H1 (cell line): Measurements from ENCODE around the gene ZNRF2. TPM values are rescaled to one million over a fixed set of nuclear protein-coding genes. Genes with fewer than 3 reads are reported as not detected.
A peak's percentile ranks its signal among the peaks of the same experiment; 100 is the strongest.

Experiments
- CTCF ChIA-PET: fragments of 300-600 bp; sonication (Branson Sonifier 250); formaldehyde crosslinking; loops from one replicate; lab custom pipeline; 2021; ENCODE audit not compliant: partially characterized antibody; lab: Charles Lee
- POLR2A ChIA-PET: fragments of 300-600 bp; sonication (Branson Sonifier 250); formaldehyde crosslinking; loops from one replicate; lab custom pipeline; 2021; ENCODE audit warnings: inconsistent platforms; ENCODE audit not compliant: partially characterized antibody; lab: Charles Lee
- DNase-seq, 2 experiments: peaks; one replicate each; pipeline versions ENCODE4 v3.0.0 to v3.0.0-alpha.2; 2010 to 2022; ENCODE audit warnings: low spot score in 2 of 2, low read depth in 1 of 2, mixed read lengths in 1 of 2
- FAIRE-seq: peaks from 2 replicates; lab custom pipeline; 2011; peaks lifted over from hg19 to GRCh38; lab: Jason Lieb, UNC
- H2AFZ ChIP-seq: 2 replicates; pipeline ENCODE4 v1.8.1; 2012; ENCODE audit warnings: low read length, inconsistent platforms
- H2AK5ac ChIP-seq: 2 replicates; pipeline ENCODE4 v1.6.1; 2013; ENCODE audit warnings: low read depth, low read length
- H2BK120ac ChIP-seq: replicated peaks from 2 replicates; pipeline ENCODE3; 2013; ENCODE audit warnings: low read depth, low read length, inconsistent platforms
- H2BK12ac ChIP-seq: 2 replicates; pipeline ENCODE4 v1.6.1; 2013; ENCODE audit warnings: low read depth, low read length
- H2BK15ac ChIP-seq: 2 replicates; pipeline ENCODE4 v1.6.1; 2013; ENCODE audit warnings: low read length
- H2BK20ac ChIP-seq: 2 replicates; pipeline ENCODE4 v1.6.1; 2013; ENCODE audit warnings: low read length
- H2BK5ac ChIP-seq: 2 replicates; pipeline ENCODE4 v1.6.1; 2013; ENCODE audit warnings: low read depth, low read length
- H3K14ac ChIP-seq: 2 replicates; pipeline ENCODE4 v1.6.1; 2013; ENCODE audit warnings: inconsistent platforms; ENCODE audit not compliant: insufficient read length
- H3K18ac ChIP-seq: 2 replicates; pipeline ENCODE4 v1.6.1; 2013; ENCODE audit warnings: low read length; ENCODE audit errors: extremely low read depth
- H3K23ac ChIP-seq: 2 replicates; pipeline ENCODE4 v1.6.1; 2013; ENCODE audit warnings: inconsistent platforms; ENCODE audit not compliant: insufficient read length
- H3K23me2 ChIP-seq: 2 replicates; pipeline ENCODE4 v1.6.1; 2013; ENCODE audit warnings: low read depth, low read length
- H3K27ac ChIP-seq: 2 replicates; pipeline ENCODE4 v1.6.1; 2011; ENCODE audit warnings: low read depth, low read length, inconsistent platforms
- H3K27me3 ChIP-seq, 4 experiments: replicated peaks in 1 of 4; 1 replicate in 1 of 4; 2 replicates in 3 of 4; pipeline versions ENCODE4 v1.6.1 to v1.8.1; 2011 to 2013; ENCODE audit warnings: low read length in 3 of 4, mild to moderate bottlenecking in 3 of 4, inconsistent platforms in 2 of 4, mixed read lengths in 2 of 4, moderate library complexity in 1 of 4; ENCODE audit not compliant: control insufficient read depth in 3 of 4, insufficient read depth in 3 of 4; ENCODE audit errors: extremely low read depth in 1 of 4
- H3K36me3 ChIP-seq, 4 experiments: 2 replicates each; pipeline versions ENCODE4 v1.6.1 to v1.8.1; 2011 to 2013; ENCODE audit warnings: mild to moderate bottlenecking in 4 of 4, low read length in 3 of 4, moderate library complexity in 2 of 4, control low read depth in 1 of 4, inconsistent platforms in 1 of 4; ENCODE audit not compliant: insufficient read depth in 4 of 4, control insufficient read depth in 2 of 4
- H3K4ac ChIP-seq: replicated peaks from 2 replicates; pipeline ENCODE3; 2013; ENCODE audit warnings: low read length, low read depth, mixed read lengths, inconsistent platforms; ENCODE audit not compliant: insufficient read length
- H3K4me1 ChIP-seq, 4 experiments: replicated peaks in 1 of 4; 1 replicate in 1 of 4; 2 replicates in 3 of 4; pipeline versions ENCODE4 v1.6.1 to v1.8.1; 2011 to 2013; ENCODE audit warnings: low read length in 3 of 4, inconsistent platforms in 2 of 4, mixed read lengths in 1 of 4; ENCODE audit not compliant: insufficient read depth in 4 of 4, control insufficient read depth in 3 of 4
- H3K4me2 ChIP-seq, 2 experiments: 2 replicates each; pipeline versions ENCODE4 v1.6.1 to v1.8.1; 2011 to 2013; ENCODE audit warnings: low read depth in 2 of 2, low read length in 2 of 2, control low read depth in 1 of 2, inconsistent platforms in 1 of 2, mild to moderate bottlenecking in 1 of 2; ENCODE audit not compliant: insufficient read depth in 1 of 2
- H3K4me3 ChIP-seq, 4 experiments: fragments of 200-600, 300-600 bp in 1 of 4; sonication (generic), shearing (Covaris generic), sonication (Bioruptor Twin) in 1 of 4; 2 replicates each; pipeline versions ENCODE4 v1.5.1 to v1.8.1; 2011 to 2016; ENCODE audit warnings: low read length in 4 of 4, low read depth in 3 of 4, control low read depth in 2 of 4, inconsistent platforms in 2 of 4, mild to moderate bottlenecking in 2 of 4, mixed read lengths in 1 of 4, moderate library complexity in 1 of 4; ENCODE audit not compliant: insufficient read depth in 2 of 4; ENCODE audit errors: extremely low read depth in 1 of 4
- H3K56ac ChIP-seq: replicated peaks from 2 replicates; pipeline ENCODE3; 2013; ENCODE audit warnings: low read depth, mild to moderate bottlenecking, mixed read lengths, low read length, inconsistent platforms; ENCODE audit not compliant: insufficient read length
- H3K79me1 ChIP-seq: 2 replicates; pipeline ENCODE4 v1.6.1; 2013; ENCODE audit warnings: low read depth, low read length, control low read depth
- H3K79me2 ChIP-seq, 2 experiments: 2 replicates each; pipeline versions ENCODE4 v1.6.1 to v1.8.1; 2012 to 2013; ENCODE audit warnings: low read length in 2 of 2, mild to moderate bottlenecking in 2 of 2, inconsistent platforms in 1 of 2; ENCODE audit not compliant: insufficient read depth in 2 of 2, control insufficient read depth in 1 of 2
- H3K9ac ChIP-seq, 4 experiments: replicated peaks in 1 of 4; 1 replicate in 1 of 4; 2 replicates in 3 of 4; pipeline versions ENCODE4 v1.6.1 to v1.8.1; 2011 to 2013; ENCODE audit warnings: low read depth in 3 of 4, low read length in 3 of 4, control low read depth in 2 of 4, mild to moderate bottlenecking in 2 of 4, moderate library complexity in 2 of 4, inconsistent platforms in 1 of 4; ENCODE audit errors: extremely low read depth in 1 of 4
- H3K9me3 ChIP-seq, 2 experiments: 2 replicates each; pipeline versions ENCODE4 v1.6.1 to v1.8.1; 2012 to 2013; ENCODE audit warnings: mild to moderate bottlenecking in 2 of 2, moderate library complexity in 2 of 2, control low read depth in 1 of 2, inconsistent platforms in 1 of 2, low read depth in 1 of 2, low read length in 1 of 2, mixed read lengths in 1 of 2; ENCODE audit not compliant: insufficient read depth in 2 of 2
- H4K20me1 ChIP-seq, 2 experiments: replicated peaks in 1 of 2; 2 replicates each; pipeline versions ENCODE3 to v1.8.1; 2011 to 2013; ENCODE audit warnings: inconsistent platforms in 2 of 2, low read length in 2 of 2, mild to moderate bottlenecking in 1 of 2; ENCODE audit not compliant: insufficient read depth in 2 of 2, control insufficient read depth in 1 of 2
- H4K5ac ChIP-seq: 2 replicates; pipeline ENCODE4 v1.6.1; 2013; ENCODE audit warnings: low read length, low read depth, mixed read lengths, inconsistent platforms; ENCODE audit not compliant: insufficient read length
- H4K8ac ChIP-seq: 2 replicates; pipeline ENCODE4 v1.8.0; 2013; ENCODE audit warnings: mild to moderate bottlenecking, moderate library complexity, low read length, inconsistent platforms; ENCODE audit not compliant: insufficient read depth; ENCODE audit errors: extremely low read depth
- H4K91ac ChIP-seq: replicated peaks from 2 replicates; pipeline ENCODE3; 2013; ENCODE audit warnings: low read length, mixed read lengths, inconsistent platforms; ENCODE audit not compliant: insufficient read length
- ASH2L ChIP-seq: fragments of 200-600, 300-600 bp; sonication (generic); IDR thresholded peaks from one replicate; pipeline ENCODE4 v1.7.1; 2017; ENCODE audit warnings: low read length
- BACH1 ChIP-seq: IDR thresholded peaks from 2 replicates; pipeline ENCODE4 v1.6.1; 2012; ENCODE audit warnings: low read length, improper control_type of control experiment
- POLR2A ChIP-seq, 2 experiments: IDR thresholded peaks; 1 replicate in 1 of 2; 2 replicates in 1 of 2; pipeline ENCODE4 v1.6.1; 2011; ENCODE audit warnings: low read depth in 2 of 2, low read length in 2 of 2, mild to moderate bottlenecking in 2 of 2; ENCODE audit errors: control extremely low read depth in 1 of 2
- POLR2AphosphoS5 ChIP-seq: IDR thresholded peaks from 2 replicates; pipeline ENCODE4 v1.6.1; 2011; ENCODE audit warnings: low read depth, low read length
- SIX5 ChIP-seq: IDR thresholded peaks from 2 replicates; pipeline ENCODE4 v1.6.1; 2011; ENCODE audit warnings: mild to moderate bottlenecking, low read depth, low read length
- SP2 ChIP-seq: IDR thresholded peaks from 2 replicates; pipeline ENCODE4 v1.6.1; 2012; ENCODE audit warnings: mild to moderate bottlenecking, low read length, inconsistent platforms
- SRF ChIP-seq: IDR thresholded peaks from 2 replicates; pipeline ENCODE4 v1.6.1; 2011; ENCODE audit warnings: mild to moderate bottlenecking, low read depth, low read length, moderate library complexity
- TAF1 ChIP-seq: IDR thresholded peaks from 2 replicates; pipeline ENCODE4 v1.6.1; 2011; ENCODE audit warnings: mild to moderate bottlenecking, low read depth, low read length
- TAF7 ChIP-seq: optimal IDR thresholded peaks from 2 replicates; pipeline ENCODE3; 2011; ENCODE audit warnings: low read depth, mild to moderate bottlenecking, inconsistent platforms, low read length, moderate library complexity, borderline replicate concordance
- WGBS, 2 experiments: shearing (Covaris generic) in 1 of 2; methylation state at CpG; one replicate each; pipeline versions ENCODE4 v1.1.6 to v1.1.7; 2013 to 2015; ENCODE audit warnings: low lambda C conversion rate in 2 of 2, mixed read lengths in 2 of 2, inconsistent platforms in 1 of 2, low coverage in 1 of 2, missing lambda C conversion rate in 1 of 2; ENCODE audit not compliant: insufficient replicate concordance in 2 of 2, insufficient coverage in 1 of 2, insufficient read length in 1 of 2; ENCODE audit errors: extremely low coverage in 1 of 2, missing lambda C conversion rate in 1 of 2; 5-methylcytosine and 5-hydroxymethylcytosine counted together
- polyA plus RNA-seq, 7 experiments: library from polyadenylated mRNA; depleted of rRNA in 3 of 7; stranded (reverse) in 5 of 7; unstranded in 2 of 7; fragments of >200 nt in 5 of 7; fragments of 200-250 nt in 2 of 7; gene quantifications; 1 replicate in 5 of 7; 2 replicates in 1 of 7; 4 replicates in 1 of 7; pipeline versions ENCODE4 v1.2.1 to v1.2.3, GENCODE V29; 2011 to 2013; ENCODE audit warnings: missing spikeins in 2 of 7, mixed read lengths in 2 of 7
- total RNA-seq: library from RNA; stranded (reverse); fragmentation: NEBNext Ultra II Directional; extraction: Animal tissue kit (Norgen Biotek cat#: 25700); gene quantifications from 2 replicates; pipeline ENCODE4 v1.2.1, GENCODE V29; 2021

Gene ZNRF2
- total and polyA plus RNA-seq, 2 of the 8 experiments (the other 6 are each of a cell fraction or from before 2014, with no cell fraction given), result 2.9 to 16.2 TPM

- Histone ChIP-seq H2BK20ac (no peak overlapping the region), H3K36me3 (peaks cover 0 to 3% (median 0%) of the 10 kb centered on the region in 4 experiments; a peak in 1 of 8 replicates), H4K8ac (no peak overlapping the region), H3K9me3 (no peaks in the 10 kb centered on the region), H3K9ac (no peak overlapping the region), H3K4me2 (peak overlapping the region in 1 of 2 experiments; percentile 67; a peak in 1 of 4 replicates), H4K20me1 (no peaks in the 10 kb centered on the region), H3K27ac (no peak overlapping the region), H3K79me2 (peaks cover 0 to 82% of the 10 kb centered on the region in 2 experiments; a peak in 3 of 4 replicates), H3K23me2 (no peaks in the 10 kb centered on the region), H3K4me1 (peaks cover 4 to 23% (median 11%) of the 10 kb centered on the region in 4 experiments; a peak in 5 of 7 replicates), H4K5ac (no peak overlapping the region), H3K27me3 (no peaks in the 10 kb centered on the region), H4K91ac (no peak overlapping the region), H3K4ac (no peak overlapping the region), H3K23ac (no peak overlapping the region), H2BK15ac (no peak overlapping the region), H3K56ac (no peak overlapping the region), H3K4me3 (no peak overlapping the region; a peak in 1 of 8 replicates), H2AK5ac (no peak overlapping the region), H2BK12ac (no peak overlapping the region; the same call in 1 of the 2 replicates), H3K18ac (no peak overlapping the region), H3K14ac (no peak overlapping the region), H2BK120ac (no peak overlapping the region), H2BK5ac (no peak overlapping the region), H2AFZ (no peak overlapping the region), H3K79me1 (no peaks in the 10 kb centered on the region; the same call in 1 of the 2 replicates)
- POLR2A ChIA-PET, result interaction anchor here (1.6 kb wide), 2 partner anchors 9 to 13 kb away, joined by 5 to 7 read pairs; no protein-coding TSS in a partner anchor
- CTCF ChIA-PET, result interaction anchor here (1.0 to 1.3 kb wide), 4 partner anchors 14 to 227 kb away, joined by 3 to 5 read pairs (median 3); no protein-coding TSS in a partner anchor
- DNase-seq, result no peak
- FAIRE-seq, result no peak
- 82% methylated on average over 2 of the region's 2 CpGs; no CpG with 5 or more reads in 1 of the 2 experiments for WGBS, 2 experiments
- TF ChIP-seq BACH1, result no peak
- no peak for TF ChIP-seq SRF
- TF ChIP-seq TAF1, result no peak
- TF ChIP-seq POLR2AphosphoS5, result no peak
- no peak for TF ChIP-seq SIX5
- no peak for TF ChIP-seq POLR2A (IDR thresholded peaks at IDR 0.05; ENCODE audit: control extremely low read depth in 1 of 2, low read depth in 2 of 2, low read length in 2 of 2)
- no peak for TF ChIP-seq SP2
- no peak for TF ChIP-seq TAF7
- no peak for TF ChIP-seq ASH2L
These were observed 37.4 kb downstream of the ZNRF2 start for GRCh38 chr7:30321882-30322192.
